ENCODE results near the gene H2AZ2. TPM values are rescaled to one million over a fixed set of nuclear protein-coding genes. Genes with fewer than 3 reads are reported as not detected.

The H2AZ2 gene
- polyA plus RNA-seq, 2 donors = 70.0 to 93.6 TPM

DNA sequence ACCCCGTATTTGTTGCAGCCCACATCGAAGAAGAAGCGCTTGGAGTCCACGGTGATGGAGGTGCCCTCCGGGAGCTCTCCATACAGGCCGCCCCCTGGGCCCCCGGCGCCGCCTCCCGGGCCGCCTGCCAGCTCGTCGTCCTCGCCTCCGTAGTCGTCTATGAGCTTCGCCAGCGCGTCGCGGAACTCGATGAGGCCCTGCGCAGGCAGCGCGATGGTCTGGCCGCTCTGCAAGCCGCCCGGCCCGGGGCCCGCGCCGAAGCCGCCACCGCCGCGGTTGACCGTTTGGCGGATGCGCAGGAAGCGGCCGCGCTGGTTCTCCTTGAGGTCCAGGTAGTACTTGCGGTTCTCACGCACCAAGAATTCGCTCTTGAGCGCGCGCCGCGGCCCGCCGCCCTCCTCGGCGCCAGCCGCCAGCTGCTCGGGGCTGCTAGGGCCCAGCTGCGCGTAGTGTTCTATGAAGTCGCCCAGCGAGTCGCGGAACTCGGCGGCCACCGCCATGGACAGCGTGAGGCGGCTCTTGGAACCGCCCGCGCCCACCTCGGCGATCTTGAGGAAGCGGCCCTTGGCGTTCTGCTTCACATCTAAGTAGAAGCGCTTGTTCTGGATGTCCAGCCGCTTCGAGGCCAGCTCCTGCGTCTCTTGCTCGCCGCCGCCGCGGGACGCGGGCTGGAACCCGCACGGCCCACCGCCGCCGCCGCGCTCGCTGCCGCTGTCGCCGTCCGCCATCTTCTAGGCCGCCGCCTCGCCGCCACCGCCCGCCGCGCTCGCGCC is 36.9 kb upstream of the H2AZ2 start:
- H3K4me3 ChIP-seq (ENCODE audit: low read depth in 1 of 2, low read length in 2 of 2) = peak overlapping the region; percentile 83 to 87
- no peaks in the 10 kb centered on the region for H3K9me3 ChIP-seq (ENCODE audit: control insufficient read depth in 2 of 2, insufficient read depth in 1 of 2, low read depth in 1 of 2, low read length in 1 of 2)
- H3K4me1 ChIP-seq (ENCODE audit: control insufficient read depth in 2 of 2, insufficient read depth in 2 of 2, low read length in 1 of 2) = peaks cover 0 to 6% of the 10 kb centered on the region in 2 donors
- 1% methylated on average over 107 of the region's 107 CpGs for WGBS, 2 donors
- H3K27me3 ChIP-seq (ENCODE audit: control insufficient read depth in 1 of 2, insufficient read depth in 2 of 2, low read length in 2 of 2) = no peaks in the 10 kb centered on the region
- H3K27ac ChIP-seq (ENCODE audit: low read depth in 2 of 2, low read length in 1 of 2) = peak overlapping the region; percentile 99
- no peaks in the 10 kb centered on the region for H3K36me3 ChIP-seq (ENCODE audit: control insufficient read depth in 2 of 2, insufficient read depth in 2 of 2, low read length in 1 of 2)

GRCh38 chr7:44883961-44884620 is 36.2 kb upstream of the H2AZ2 start:
- H3K4me1 ChIP-seq (ENCODE audit: control insufficient read depth in 2 of 2, insufficient read depth in 2 of 2, low read length in 1 of 2) = peaks cover 0 to 6% of the 10 kb centered on the region in 2 donors
- H3K27ac ChIP-seq (ENCODE audit: low read depth in 2 of 2, low read length in 1 of 2) = peak overlapping the region; percentile 99
- no peaks in the 10 kb centered on the region for H3K27me3 ChIP-seq (ENCODE audit: control insufficient read depth in 1 of 2, insufficient read depth in 2 of 2, low read length in 2 of 2)
- peak overlapping the region; percentile 83 to 87 for H3K4me3 ChIP-seq (ENCODE audit: low read depth in 1 of 2, low read length in 2 of 2)
- no peaks in the 10 kb centered on the region for H3K36me3 ChIP-seq (ENCODE audit: control insufficient read depth in 2 of 2, insufficient read depth in 2 of 2, low read length in 1 of 2)
- no peaks in the 10 kb centered on the region for H3K9me3 ChIP-seq (ENCODE audit: control insufficient read depth in 2 of 2, insufficient read depth in 1 of 2, low read depth in 1 of 2, low read length in 1 of 2)
- 15 to 16% methylated on average over 24 of the region's 24 CpGs for WGBS, 2 donors

DNA sequence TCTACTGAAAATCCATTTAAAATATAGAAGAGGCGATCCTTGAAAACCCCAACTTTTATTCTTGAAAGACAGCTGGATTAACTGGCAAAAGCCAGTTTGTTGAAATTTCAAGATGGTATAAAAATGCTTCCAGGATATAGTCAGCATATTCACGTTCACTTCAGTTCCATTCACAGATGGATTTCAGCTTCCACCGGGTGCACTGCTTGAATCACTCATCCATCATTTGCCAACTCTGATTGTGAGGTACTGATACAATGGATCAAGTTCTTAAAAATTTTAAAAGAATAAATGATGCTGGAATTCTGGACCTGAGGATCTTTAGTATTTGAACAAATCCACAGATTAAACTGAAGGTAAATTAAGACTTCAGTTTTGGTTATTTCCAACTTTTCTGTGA is 35.0 kb upstream of the H2AZ2 start:
- H3K4me3 ChIP-seq (ENCODE audit: low read depth in 1 of 2, low read length in 2 of 2) = no peak overlapping the region
- peaks cover 0 to 6% of the 10 kb centered on the region in 2 donors for H3K4me1 ChIP-seq (ENCODE audit: control insufficient read depth in 2 of 2, insufficient read depth in 2 of 2, low read length in 1 of 2)
- H3K36me3 ChIP-seq (ENCODE audit: control insufficient read depth in 2 of 2, insufficient read depth in 2 of 2, low read length in 1 of 2) = no peaks in the 10 kb centered on the region
- 36 to 49% methylated on average over 3 of the region's 3 CpGs for WGBS, 2 donors
- no peaks in the 10 kb centered on the region for H3K9me3 ChIP-seq (ENCODE audit: control insufficient read depth in 2 of 2, insufficient read depth in 1 of 2, low read depth in 1 of 2, low read length in 1 of 2)
- no peak overlapping the region for H3K27ac ChIP-seq (ENCODE audit: low read depth in 2 of 2, low read length in 1 of 2)
- no peaks in the 10 kb centered on the region for H3K27me3 ChIP-seq (ENCODE audit: control insufficient read depth in 1 of 2, insufficient read depth in 2 of 2, low read length in 2 of 2)

GRCh38 chr7:44881610-44882009 is 33.7 kb upstream of the H2AZ2 start:
- Histone ChIP-seq H3K4me3 (ENCODE audit: low read depth in 1 of 2, low read length in 2 of 2) (peak overlapping the region in 1 of 2 donors; percentile 37), H3K9me3 (ENCODE audit: control insufficient read depth in 2 of 2, insufficient read depth in 1 of 2, low read depth in 1 of 2, low read length in 1 of 2) (no peaks in the 10 kb centered on the region), H3K27ac (ENCODE audit: low read depth in 2 of 2, low read length in 1 of 2) (no peak overlapping the region), H3K36me3 (ENCODE audit: control insufficient read depth in 2 of 2, insufficient read depth in 2 of 2, low read length in 1 of 2) (no peaks in the 10 kb centered on the region), H3K4me1 (ENCODE audit: control insufficient read depth in 2 of 2, insufficient read depth in 2 of 2, low read length in 1 of 2) (peaks cover 0 to 6% of the 10 kb centered on the region in 2 donors), H3K27me3 (ENCODE audit: control insufficient read depth in 1 of 2, insufficient read depth in 2 of 2, low read length in 2 of 2) (no peaks in the 10 kb centered on the region)

- H3K4me1 ChIP-seq (ENCODE audit: control insufficient read depth in 2 of 2, insufficient read depth in 2 of 2, low read length in 1 of 2) = peaks cover 0 to 6% of the 10 kb centered on the region in 2 donors
These were observed 33.2 kb upstream of the H2AZ2 start for GRCh38 chr7:44881066-44881600.

DNA sequence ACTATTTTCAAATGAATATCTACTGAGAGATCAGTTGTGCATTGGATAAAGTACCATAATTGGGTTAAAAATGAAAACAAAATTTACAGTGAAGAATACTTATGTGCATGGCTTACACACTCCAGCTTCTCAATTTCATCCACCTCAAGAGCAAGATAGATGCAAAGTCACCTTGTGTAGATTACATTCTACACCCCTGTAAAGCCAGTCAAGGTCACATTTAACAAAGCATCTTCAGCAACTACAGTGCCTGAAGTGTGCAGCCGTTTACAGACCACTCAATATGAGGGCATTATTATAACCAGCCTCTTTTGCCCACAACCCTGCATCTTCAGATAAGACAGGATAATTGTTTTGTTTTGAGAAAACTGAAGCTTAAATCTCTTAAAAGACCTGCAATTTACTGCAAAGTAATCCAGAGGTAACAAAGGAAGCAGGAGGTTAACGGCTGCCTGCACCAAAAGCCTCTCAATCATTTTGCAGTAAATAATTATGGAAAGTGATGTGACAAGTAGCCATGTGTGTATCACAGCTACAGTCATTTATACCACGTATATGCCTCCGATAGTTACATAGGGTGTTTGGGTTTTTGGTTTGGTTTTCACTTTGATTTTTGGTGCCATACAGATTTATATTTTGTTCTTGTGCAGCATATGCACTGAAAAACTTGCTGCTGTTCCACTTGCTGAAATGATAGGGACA is 32.6 kb upstream of the H2AZ2 start:
- Histone ChIP-seq H3K36me3 (ENCODE audit: control insufficient read depth in 2 of 2, insufficient read depth in 2 of 2, low read length in 1 of 2) (no peaks in the 10 kb centered on the region), H3K27ac (ENCODE audit: low read depth in 2 of 2, low read length in 1 of 2) (no peak overlapping the region), H3K4me3 (ENCODE audit: low read depth in 1 of 2, low read length in 2 of 2) (peak overlapping the region in 1 of 2 donors; percentile 14), H3K27me3 (ENCODE audit: control insufficient read depth in 1 of 2, insufficient read depth in 2 of 2, low read length in 2 of 2) (no peaks in the 10 kb centered on the region), H3K4me1 (ENCODE audit: control insufficient read depth in 2 of 2, insufficient read depth in 2 of 2, low read length in 1 of 2) (peaks cover 0 to 3% of the 10 kb centered on the region in 2 donors), H3K9me3 (ENCODE audit: control insufficient read depth in 2 of 2, insufficient read depth in 1 of 2, low read depth in 1 of 2, low read length in 1 of 2) (no peaks in the 10 kb centered on the region)
- 34 to 36% methylated on average over 4 of the region's 4 CpGs for WGBS, 2 donors

More at GRCh38 chr7:44881066-44881600, 33.2 kb upstream of the H2AZ2 start:
- no peak overlapping the region for H3K27ac ChIP-seq (ENCODE audit: low read depth in 2 of 2, low read length in 1 of 2)
- WGBS, 2 donors = 6 to 29% methylated on average over 1 of the region's 1 CpG
- H3K36me3 ChIP-seq (ENCODE audit: control insufficient read depth in 2 of 2, insufficient read depth in 2 of 2, low read length in 1 of 2) = no peaks in the 10 kb centered on the region
- H3K27me3 ChIP-seq (ENCODE audit: control insufficient read depth in 1 of 2, insufficient read depth in 2 of 2, low read length in 2 of 2) = no peaks in the 10 kb centered on the region
- H3K4me3 ChIP-seq (ENCODE audit: low read depth in 1 of 2, low read length in 2 of 2) = peak overlapping the region in 1 of 2 donors; percentile 14
- H3K9me3 ChIP-seq (ENCODE audit: control insufficient read depth in 2 of 2, insufficient read depth in 1 of 2, low read depth in 1 of 2, low read length in 1 of 2) = no peaks in the 10 kb centered on the region

DNA sequence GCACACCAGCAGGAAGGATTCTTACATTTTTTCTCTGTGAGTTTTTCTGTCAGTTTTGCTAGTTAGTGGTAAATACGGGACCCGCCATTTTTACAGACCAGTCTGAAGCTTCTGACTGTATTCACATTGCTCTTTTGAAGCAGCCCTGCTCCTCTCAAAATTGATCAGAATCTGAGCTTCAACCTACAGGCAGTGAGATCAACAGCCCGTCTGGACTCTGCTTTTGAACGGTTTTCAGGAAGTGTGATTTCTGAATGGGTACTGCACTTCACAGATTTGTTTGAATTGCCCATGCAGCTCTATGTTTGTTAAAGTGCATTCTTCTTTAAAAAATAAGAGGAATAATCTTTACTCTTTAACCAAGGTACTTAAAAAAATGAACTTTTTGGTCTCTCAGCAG is 28.5 kb upstream of the H2AZ2 start:
- Histone ChIP-seq H3K27ac (ENCODE audit: low read depth in 2 of 2, low read length in 1 of 2) (no peak overlapping the region), H3K4me1 (ENCODE audit: control insufficient read depth in 2 of 2, insufficient read depth in 2 of 2, low read length in 1 of 2) (no peaks in the 10 kb centered on the region), H3K27me3 (ENCODE audit: control insufficient read depth in 1 of 2, insufficient read depth in 2 of 2, low read length in 2 of 2) (no peaks in the 10 kb centered on the region), H3K4me3 (ENCODE audit: low read depth in 1 of 2, low read length in 2 of 2) (no peak overlapping the region), H3K9me3 (ENCODE audit: control insufficient read depth in 2 of 2, insufficient read depth in 1 of 2, low read depth in 1 of 2, low read length in 1 of 2) (no peaks in the 10 kb centered on the region), H3K36me3 (ENCODE audit: control insufficient read depth in 2 of 2, insufficient read depth in 2 of 2, low read length in 1 of 2) (no peaks in the 10 kb centered on the region)
- 74 to 80% methylated on average over 4 of the region's 4 CpGs for WGBS, 2 donors

DNA sequence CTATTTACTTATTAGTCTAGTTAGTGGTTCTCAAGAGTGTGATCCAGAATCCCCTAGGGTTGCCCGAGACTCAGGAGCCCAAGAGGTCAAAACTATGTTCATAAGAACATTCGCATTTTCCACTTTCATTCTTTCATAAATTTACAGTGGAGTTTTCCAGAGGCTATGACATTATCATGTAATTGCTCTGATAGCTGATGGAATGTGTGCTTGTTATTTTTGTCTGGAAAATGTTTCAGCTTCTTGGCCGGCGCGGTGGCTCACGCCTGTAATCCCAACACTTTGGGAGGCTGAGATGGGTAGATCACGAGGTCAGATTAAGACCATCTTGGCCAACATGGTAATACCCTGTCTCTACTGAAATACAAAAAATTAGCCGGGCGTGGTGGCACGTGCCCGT is 27.4 kb upstream of the H2AZ2 start:
- 92 to 94% methylated on average over 11 of the region's 11 CpGs for WGBS, 2 donors
- no peak overlapping the region for H3K4me3 ChIP-seq (ENCODE audit: low read depth in 1 of 2, low read length in 2 of 2)
- no peak overlapping the region for H3K27ac ChIP-seq (ENCODE audit: low read depth in 2 of 2, low read length in 1 of 2)
- no peaks in the 10 kb centered on the region for H3K36me3 ChIP-seq (ENCODE audit: control insufficient read depth in 2 of 2, insufficient read depth in 2 of 2, low read length in 1 of 2)
- no peaks in the 10 kb centered on the region for H3K27me3 ChIP-seq (ENCODE audit: control insufficient read depth in 1 of 2, insufficient read depth in 2 of 2, low read length in 2 of 2)
- no peaks in the 10 kb centered on the region for H3K4me1 ChIP-seq (ENCODE audit: control insufficient read depth in 2 of 2, insufficient read depth in 2 of 2, low read length in 1 of 2)
- no peaks in the 10 kb centered on the region for H3K9me3 ChIP-seq (ENCODE audit: control insufficient read depth in 2 of 2, insufficient read depth in 1 of 2, low read depth in 1 of 2, low read length in 1 of 2)

- no peaks in the 10 kb centered on the region for H3K9me3 ChIP-seq (ENCODE audit: control insufficient read depth in 2 of 2, insufficient read depth in 1 of 2, low read depth in 1 of 2, low read length in 1 of 2)
- H3K36me3 ChIP-seq (ENCODE audit: control insufficient read depth in 2 of 2, insufficient read depth in 2 of 2, low read length in 1 of 2) = no peaks in the 10 kb centered on the region
- H3K4me1 ChIP-seq (ENCODE audit: control insufficient read depth in 2 of 2, insufficient read depth in 2 of 2, low read length in 1 of 2) = no peaks in the 10 kb centered on the region
- no peak overlapping the region for H3K4me3 ChIP-seq (ENCODE audit: low read depth in 1 of 2, low read length in 2 of 2)
- H3K27ac ChIP-seq (ENCODE audit: low read depth in 2 of 2, low read length in 1 of 2) = no peak overlapping the region
- 95 to 98% methylated on average over 1 of the region's 1 CpG for WGBS, 2 donors
- H3K27me3 ChIP-seq (ENCODE audit: control insufficient read depth in 1 of 2, insufficient read depth in 2 of 2, low read length in 2 of 2) = no peaks in the 10 kb centered on the region
These were observed 24.9 kb upstream of the H2AZ2 start for GRCh38 chr7:44872787-44873186.

Data from esophagus (tissue), 2 donors.